Transverse colon (tissue), 4 donors: ENCODE measurements around the gene TIMP3. TPM values are rescaled to one million over a fixed set of nuclear protein-coding genes. Genes with fewer than 3 reads are reported as not detected.

Experiments used
- DNase-seq: peaks from one replicate; pipeline ENCODE4 v3.0.0-alpha.2; 2019
- H3K27ac ChIP-seq, 4 donors: fragments of 200-600 bp; sonication (generic); 2 replicates each; pipeline ENCODE4 v1.5.1; 2016 to 2018; ENCODE audit warnings: inconsistent platforms in 4 of 4
- H3K27me3 ChIP-seq: fragments of 200-600 bp; sonication (generic); 2 replicates; pipeline ENCODE4 v1.5.1; 2017; ENCODE audit warnings: inconsistent platforms
- H3K36me3 ChIP-seq, 4 donors: fragments of 200-600 bp; sonication (generic); 2 replicates each; pipeline ENCODE4 v1.5.1; 2017 to 2019; ENCODE audit warnings: inconsistent platforms in 4 of 4
- H3K4me1 ChIP-seq, 4 donors: fragments of 200-600 bp; sonication (generic); 2 replicates each; pipeline ENCODE4 v1.5.1; 2017 to 2020; ENCODE audit warnings: inconsistent platforms in 4 of 4
- H3K4me3 ChIP-seq, 4 donors: fragments of 200-600 bp; sonication (generic); 1 replicate in 1 of 4; 2 replicates in 3 of 4; pipeline versions ENCODE4 v1.5.1 to v1.6.1; 2017 to 2019; ENCODE audit warnings: inconsistent platforms in 4 of 4
- H3K9me3 ChIP-seq, 2 donors: fragments of 200-600 bp; sonication (generic); 2 replicates each; pipeline ENCODE4 v1.5.1; 2017 to 2019; ENCODE audit warnings: inconsistent platforms in 2 of 2
- EP300 ChIP-seq: sonication (generic); formaldehyde crosslinking; IDR thresholded peaks from one replicate; pipeline ENCODE4 v1.6.1; 2017; ENCODE audit warnings: antibody characterized with exemption, low read depth
- POLR2A ChIP-seq: fragments of 450-650 bp; IDR thresholded peaks from one replicate; pipeline ENCODE4 v1.6.1; 2016; ENCODE audit warnings: antibody characterized with exemption, mild to moderate bottlenecking, moderate library complexity
- POLR2AphosphoS5 ChIP-seq, 3 donors: sonication (generic); formaldehyde crosslinking; IDR thresholded peaks; one replicate each; pipeline ENCODE4 v1.6.1; 2016; ENCODE audit warnings: antibody characterized with exemption in 3 of 3
- WGBS, 2 donors: methylation state at CpG; one replicate each; pipeline ENCODE4 v1.1.5; 2018; ENCODE audit warnings: low coverage in 1 of 2; 5-methylcytosine and 5-hydroxymethylcytosine counted together
- in situ Hi-C, 4 donors: fragments of 200-750 bp; cut with MboI; loops; one replicate each; pipeline versions ENCODE4 v1.15.0 to v1.15.1; 2017; ENCODE audit warnings: low sequenced_read_pairs in 3 of 4, low pct_ligation_motif_present in 1 of 4, low pct_unique_long_range_greater_than_20kb in 1 of 4
- intact Hi-C: fragments of 100-400 bp; cut with DNase I; formaldehyde crosslinking; loops from one replicate; pipeline ENCODE4 v1.15.1; 2023; ENCODE audit warnings: low total_unique reads
- total RNA-seq, 4 donors: library from RNA; depleted of rRNA; stranded (reverse); fragments of >200 nt; gene quantifications; one replicate each; pipeline ENCODE4 v1.1.0, GENCODE V29; 2016
- TF ChIP-seq, protein P1 (sequence below), 5 experiments: fragments of 200-600 bp in 3 of 5; fragments of 450-650 bp in 2 of 5; sonication (generic) in 3 of 5; IDR thresholded peaks; 1 replicate in 2 of 5; 2 replicates in 3 of 5; pipeline ENCODE4 v1.5.1; 2016 to 2017; ENCODE audit warnings: antibody characterized with exemption in 5 of 5, inconsistent platforms in 3 of 5, mild to moderate bottlenecking in 2 of 5, moderate library complexity in 1 of 5

The TIMP3 gene
- total RNA-seq, 4 donors from 2014 or later: 49.7 to 158 (median 62.4) TPM

DNA sequence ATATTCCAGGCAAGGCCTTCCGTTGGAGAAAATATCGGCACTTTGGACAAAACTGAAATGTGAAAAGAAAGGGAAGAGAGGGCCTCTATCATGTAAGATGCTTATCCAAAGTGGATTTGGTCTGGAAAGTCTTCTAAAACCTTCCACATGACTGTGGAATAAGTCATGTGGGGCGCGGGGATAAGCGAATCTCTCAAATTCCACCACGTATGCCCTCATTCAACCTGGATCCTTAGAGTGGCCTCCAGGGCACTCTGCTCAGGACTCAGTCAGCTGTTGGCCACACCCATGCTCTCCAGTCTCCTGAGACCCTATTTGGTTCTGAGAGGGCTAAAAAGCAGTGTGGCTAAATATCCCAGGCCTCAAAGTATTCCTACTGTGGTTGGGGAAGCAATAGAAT lies 2.0 kb upstream of the TIMP3 start:
- no peaks in the 10 kb centered on the region for H3K9me3 ChIP-seq
- TF ChIP-seq POLR2AphosphoS5 (IDR thresholded peaks at IDR 0.05): no peak
- TF ChIP-seq, protein P1, sequence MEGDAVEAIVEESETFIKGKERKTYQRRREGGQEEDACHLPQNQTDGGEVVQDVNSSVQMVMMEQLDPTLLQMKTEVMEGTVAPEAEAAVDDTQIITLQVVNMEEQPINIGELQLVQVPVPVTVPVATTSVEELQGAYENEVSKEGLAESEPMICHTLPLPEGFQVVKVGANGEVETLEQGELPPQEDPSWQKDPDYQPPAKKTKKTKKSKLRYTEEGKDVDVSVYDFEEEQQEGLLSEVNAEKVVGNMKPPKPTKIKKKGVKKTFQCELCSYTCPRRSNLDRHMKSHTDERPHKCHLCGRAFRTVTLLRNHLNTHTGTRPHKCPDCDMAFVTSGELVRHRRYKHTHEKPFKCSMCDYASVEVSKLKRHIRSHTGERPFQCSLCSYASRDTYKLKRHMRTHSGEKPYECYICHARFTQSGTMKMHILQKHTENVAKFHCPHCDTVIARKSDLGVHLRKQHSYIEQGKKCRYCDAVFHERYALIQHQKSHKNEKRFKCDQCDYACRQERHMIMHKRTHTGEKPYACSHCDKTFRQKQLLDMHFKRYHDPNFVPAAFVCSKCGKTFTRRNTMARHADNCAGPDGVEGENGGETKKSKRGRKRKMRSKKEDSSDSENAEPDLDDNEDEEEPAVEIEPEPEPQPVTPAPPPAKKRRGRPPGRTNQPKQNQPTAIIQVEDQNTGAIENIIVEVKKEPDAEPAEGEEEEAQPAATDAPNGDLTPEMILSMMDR (IDR thresholded peaks at IDR 0.05): no peak
- TF ChIP-seq POLR2A: no peak
- TF ChIP-seq EP300: no peak
- no peak overlapping the region for H3K4me3 ChIP-seq
- H3K36me3 ChIP-seq: no peaks in the 10 kb centered on the region
- H3K27me3 ChIP-seq: peaks cover 43% of the 10 kb centered on the region
- in situ Hi-C loops (loop anchor here (5.0 to 25.0 kb wide), 5 partner anchors 135 to 275 kb away; no protein-coding TSS in a partner anchor), intact Hi-C loops (loop anchor here (5.0 kb wide), 1 partner anchor 193 kb away; no protein-coding TSS in a partner anchor)
- H3K27ac ChIP-seq: peak overlapping the region; percentile 75 to 93 (median 85)
- no peak for DNase-seq
- peaks cover 7 to 24% (median 8%) of the 10 kb centered on the region in 4 donors for H3K4me1 ChIP-seq
- WGBS, 2 donors: 90 to 94% methylated on average over 2 to 6 of the region's 6 CpGs

DNA sequence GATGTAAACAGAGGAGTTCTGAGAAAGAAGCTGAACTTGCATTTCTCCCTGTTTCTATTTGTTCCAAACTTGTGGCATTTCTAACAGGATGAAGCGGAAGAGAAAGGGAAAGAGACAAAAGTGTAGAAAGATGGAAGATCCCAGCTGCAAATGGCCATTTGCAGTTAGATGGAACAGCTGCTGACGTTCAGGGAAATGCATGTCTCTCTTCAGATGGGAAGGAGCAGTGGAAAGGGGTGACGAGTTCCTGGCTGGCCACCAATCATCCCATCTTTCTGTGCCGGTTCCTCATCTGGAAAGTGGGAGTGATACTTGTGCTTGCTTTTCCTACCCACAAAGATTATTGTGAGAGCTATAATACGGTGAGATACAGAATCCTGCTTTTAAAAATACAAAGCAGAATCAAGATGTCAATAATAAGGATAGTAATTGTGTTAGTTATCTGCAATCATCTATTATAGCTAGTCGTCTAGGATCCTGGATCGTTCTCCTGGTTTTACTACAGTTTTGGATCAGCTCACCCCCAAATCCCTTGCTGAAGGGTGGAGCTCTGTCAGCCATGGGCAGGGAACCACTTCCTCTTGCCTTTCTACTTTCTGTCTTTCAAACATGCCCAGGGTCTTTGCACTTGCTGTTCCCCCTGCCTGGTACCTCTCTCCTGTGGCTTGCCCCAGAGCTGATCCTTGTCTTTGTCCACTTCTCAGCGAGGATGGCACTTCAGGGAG lies 1.2 kb upstream of the TIMP3 start:
- no peak for DNase-seq
- 53 to 58% methylated on average over 7 to 8 of the region's 8 CpGs for WGBS, 2 donors
- H3K4me3 ChIP-seq: no peak overlapping the region
- no peaks in the 10 kb centered on the region for H3K36me3 ChIP-seq
- H3K27me3 ChIP-seq: peaks cover 43% of the 10 kb centered on the region
- no peak for TF ChIP-seq POLR2A
- TF ChIP-seq, protein P1 (IDR thresholded peaks at IDR 0.05): no peak
- no peak for TF ChIP-seq POLR2AphosphoS5 (IDR thresholded peaks at IDR 0.05)
- no peak for TF ChIP-seq EP300
- H3K4me1 ChIP-seq: peaks cover 7 to 32% (median 10%) of the 10 kb centered on the region in 4 donors
- no peaks in the 10 kb centered on the region for H3K9me3 ChIP-seq
- peak overlapping the region; percentile 75 to 93 (median 85) for H3K27ac ChIP-seq
- intact Hi-C loops: no loop called here
- in situ Hi-C loops: no loop called here

DNA sequence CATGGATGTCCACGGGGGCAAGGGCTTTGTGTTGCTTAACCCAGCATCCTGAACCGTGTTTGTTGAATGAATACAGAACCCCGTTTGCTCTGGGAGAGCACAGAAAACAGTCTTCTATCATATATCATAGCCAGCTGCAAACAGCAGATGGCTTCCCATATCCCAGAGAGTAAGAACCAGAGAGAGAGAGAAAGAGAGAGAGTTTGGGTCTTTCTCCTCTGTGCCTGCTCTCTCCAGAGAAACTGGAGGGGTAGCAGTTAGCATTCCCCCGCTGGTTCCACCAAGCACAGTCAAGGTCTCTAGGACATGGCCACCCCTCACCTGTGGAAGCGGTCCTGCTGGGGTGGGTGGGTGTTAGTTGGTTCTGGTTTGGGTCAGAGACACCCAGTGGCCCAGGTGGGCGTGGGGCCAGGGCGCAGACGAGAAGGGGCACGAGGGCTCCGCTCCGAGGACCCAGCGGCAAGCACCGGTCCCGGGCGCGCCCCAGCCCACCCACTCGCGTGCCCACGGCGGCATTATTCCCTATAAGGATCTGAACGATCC lies 440 bp upstream of the TIMP3 start:
- DNase-seq: no peak
- Histone ChIP-seq H3K27ac (peak overlapping the region; percentile 75 to 93 (median 85)), H3K9me3 (no peaks in the 10 kb centered on the region), H3K27me3 (peaks cover 43% of the 10 kb centered on the region), H3K4me3 (peak overlapping the region in 3 of 4 donors; percentile 47 to 62 (median 58)), H3K36me3 (no peaks in the 10 kb centered on the region), H3K4me1 (peaks cover 7 to 33% (median 10%) of the 10 kb centered on the region in 4 donors)
- in situ Hi-C loops: no loop called here
- no peak for TF ChIP-seq EP300
- no peak for TF ChIP-seq POLR2A
- TF ChIP-seq, protein P1 (IDR thresholded peaks at IDR 0.05): no peak
- intact Hi-C loops: no loop called here
- WGBS, 2 donors: 16 to 29% methylated on average over 3 to 21 of the region's 21 CpGs

DNA sequence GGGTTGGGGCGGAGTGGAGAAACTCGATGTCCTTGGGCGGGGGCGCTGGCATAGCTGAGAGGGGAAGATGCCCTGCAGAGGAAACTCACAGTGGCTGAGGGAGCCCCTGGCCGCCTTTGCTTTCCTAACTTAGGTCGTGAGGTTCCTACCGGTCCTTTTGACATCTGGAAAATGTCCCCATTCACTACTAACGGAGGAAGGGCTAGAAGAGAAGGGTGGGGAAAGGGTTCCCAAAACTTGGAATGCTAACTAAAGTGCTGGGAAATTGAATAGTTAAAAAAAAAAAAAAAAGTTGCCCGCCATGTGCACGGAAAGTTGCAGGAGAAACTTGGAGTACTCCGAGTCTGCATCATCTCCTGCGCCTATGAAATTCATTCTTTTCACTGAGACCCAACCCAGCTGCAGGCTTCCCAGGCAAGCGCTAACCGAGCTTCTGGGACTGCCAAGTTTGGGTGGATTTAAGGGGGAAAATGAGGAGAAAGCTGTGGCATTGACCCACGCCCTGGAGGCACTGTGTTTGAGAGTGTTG lies 796 bp downstream of the TIMP3 start:
- H3K9me3 ChIP-seq: no peaks in the 10 kb centered on the region
- peaks cover 43% of the 10 kb centered on the region for H3K27me3 ChIP-seq
- no peak for DNase-seq
- TF ChIP-seq POLR2AphosphoS5 (IDR thresholded peaks at IDR 0.05): no peak
- in situ Hi-C loops (no loop called here), intact Hi-C loops (no loop called here)
- peaks cover 3 to 28% (median 8%) of the 10 kb centered on the region in 4 donors for H3K4me1 ChIP-seq
- H3K27ac ChIP-seq: peak overlapping the region; percentile 75 to 93 (median 85)
- no peaks in the 10 kb centered on the region for H3K36me3 ChIP-seq
- peak overlapping the region; percentile 47 to 65 (median 60) for H3K4me3 ChIP-seq
- WGBS, 2 donors: 4 to 11% methylated on average over 8 to 15 of the region's 15 CpGs
